HG02840 (cell line): ENCODE measurements around the gene SST.

Source experiments
- ATAC-seq: cut with Tn5 transposase; IDR thresholded peaks from one replicate; pipeline ENCODE4 v1.9.1; 2021; ENCODE audit warnings: mild to moderate bottlenecking, moderate library complexity, moderate number of reproducible peaks; ENCODE audit not compliant: unreplicated experiment, low FRiP score

The SST gene

DNA sequence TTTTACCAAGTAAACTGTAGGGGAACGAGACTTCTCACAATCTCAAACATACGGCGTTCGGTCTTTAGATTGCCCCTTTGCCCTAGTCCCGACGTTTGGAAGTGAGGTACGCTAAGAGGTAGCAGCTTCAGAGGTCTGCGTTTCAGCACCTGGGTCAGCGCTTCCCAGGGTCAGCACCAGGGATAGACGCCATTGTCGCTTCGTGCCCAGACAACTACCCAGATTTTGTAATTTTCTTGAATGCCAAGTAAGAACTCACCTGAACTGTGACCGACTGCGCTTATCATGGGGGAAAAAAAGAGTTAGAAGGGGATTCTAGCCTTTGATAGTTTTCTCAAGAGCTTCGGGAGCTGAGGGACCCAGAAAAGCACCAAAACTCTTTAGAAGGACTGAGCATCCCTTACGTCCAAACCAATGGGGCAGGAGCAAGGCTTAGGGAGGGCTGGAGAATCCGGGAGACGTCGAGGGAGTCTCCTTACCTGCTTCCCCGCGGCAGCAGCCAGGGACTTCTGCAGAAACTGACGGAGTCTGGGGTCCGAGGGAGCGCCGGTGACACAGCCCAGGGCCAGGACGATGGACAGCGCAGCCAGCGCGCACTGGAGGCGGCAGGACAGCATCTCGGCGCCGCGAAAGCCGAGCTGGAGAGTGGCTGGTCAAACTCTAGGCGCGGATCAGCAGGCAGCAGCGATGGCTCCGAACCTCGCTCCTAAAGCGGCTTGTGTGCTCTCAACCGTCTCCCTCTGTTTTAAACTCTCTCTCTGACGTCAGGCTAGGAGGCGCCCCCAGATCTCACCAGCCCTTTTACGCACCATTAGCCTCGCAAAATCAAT is at the start of gene SST:
SST (minus strand) TSS at position 720 of the 830 bp plus-strand sequence; CDS start at position 617, 103 bp downstream.
- ATAC-seq, result no peak

DNA sequence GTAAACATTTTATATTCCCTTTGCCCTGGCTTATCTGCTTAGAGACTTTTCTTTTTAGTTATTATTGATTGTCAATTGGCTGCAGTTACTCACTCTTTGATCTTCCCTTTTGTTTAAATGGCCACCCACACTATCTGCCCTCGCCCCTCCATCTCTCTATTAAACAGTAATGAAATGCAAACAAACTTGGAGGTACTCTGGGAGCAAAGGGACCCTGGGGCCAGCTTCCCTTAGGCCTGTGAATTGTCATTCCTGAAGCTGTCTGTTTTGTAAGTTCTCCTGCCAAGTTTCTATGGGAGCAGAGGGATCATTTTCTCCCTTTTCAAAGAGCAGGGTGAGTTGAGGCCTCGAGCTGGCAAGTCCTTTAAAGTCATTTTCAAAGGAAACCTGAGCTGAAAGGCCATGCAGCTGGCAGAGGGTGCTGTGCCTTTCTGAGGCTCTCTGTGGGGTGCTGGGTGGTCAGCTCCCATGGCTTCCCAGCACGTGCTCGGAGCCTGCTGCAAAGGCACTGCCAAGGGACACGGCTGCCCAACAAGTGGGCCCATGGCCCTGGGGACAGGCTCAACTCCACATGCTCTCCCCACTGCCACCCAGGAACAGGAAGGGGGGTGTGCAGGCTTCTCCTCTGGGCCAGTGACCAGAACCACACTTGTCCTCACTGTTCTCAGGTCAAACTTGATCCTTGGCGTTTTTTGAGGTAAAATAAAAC is 49.6 kb upstream of the SST start:
- no peak for ATAC-seq

DNA sequence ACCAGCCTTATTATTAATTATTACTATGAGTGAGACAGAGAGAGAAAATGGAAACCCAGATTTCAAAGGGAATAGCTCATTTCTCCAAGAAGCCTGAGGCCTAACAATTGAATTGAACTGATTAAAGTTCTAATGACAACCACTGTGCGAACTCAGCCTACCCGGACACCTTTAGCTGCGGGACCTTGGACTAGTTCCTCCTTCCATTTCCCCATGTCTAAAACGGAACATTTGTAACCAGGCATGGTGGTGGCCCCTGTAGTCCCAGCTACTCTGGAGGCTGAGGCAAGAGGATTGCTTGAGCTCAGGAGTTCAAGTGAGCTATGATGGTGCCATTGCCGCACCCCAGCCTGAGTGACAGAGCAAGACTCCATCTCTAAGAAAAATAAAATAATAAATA is 48.6 kb upstream of the SST start:
- no peak for ATAC-seq

DNA sequence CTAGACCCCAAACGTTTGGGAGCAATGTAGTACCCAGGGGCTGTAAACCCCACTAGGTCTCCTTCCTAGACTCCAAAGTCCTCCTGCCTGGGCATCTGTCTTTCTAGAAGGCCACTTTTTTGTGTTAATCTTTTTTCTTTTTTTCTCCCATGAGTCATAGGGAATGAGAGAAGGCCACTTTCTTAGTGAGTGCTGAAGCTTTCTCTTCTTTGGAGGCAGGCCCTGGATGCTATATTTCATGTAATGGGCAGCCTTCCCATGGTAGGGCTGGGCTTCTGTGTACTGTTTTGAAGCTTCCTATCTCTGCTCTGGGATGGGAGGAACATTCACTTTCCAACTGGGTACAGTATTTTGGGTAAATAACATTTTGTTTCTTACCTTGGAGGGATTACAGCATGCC is 47.4 kb upstream of the SST start:
- no peak for ATAC-seq

DNA sequence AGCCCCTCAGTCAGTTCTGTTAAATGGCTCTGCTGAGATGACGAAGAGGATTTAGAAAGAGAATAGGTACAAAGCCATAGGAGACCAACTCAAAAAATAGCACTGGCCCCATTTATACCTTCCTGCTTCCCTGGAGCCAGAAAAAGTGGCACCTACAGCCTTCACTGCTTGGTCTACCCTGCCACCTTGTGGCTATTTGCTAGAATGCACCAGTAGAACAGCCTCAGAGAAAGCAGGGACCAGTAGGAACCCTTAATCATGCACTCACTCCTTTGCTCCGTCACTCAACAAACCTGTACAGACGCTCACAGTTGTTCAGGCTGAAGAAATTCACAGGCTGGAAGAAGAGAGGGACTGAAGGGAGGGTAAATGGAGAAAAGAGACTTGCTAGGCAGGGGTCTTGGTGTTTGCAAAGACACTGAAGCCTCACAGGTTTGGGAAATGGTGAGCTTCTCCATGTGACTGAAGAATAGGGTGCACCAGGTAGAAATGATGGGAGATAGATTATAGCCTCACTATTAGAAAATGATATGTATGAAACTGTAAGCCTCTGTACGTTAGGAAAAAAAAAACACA is 44.3 kb upstream of the SST start:
- ATAC-seq, result no peak

DNA sequence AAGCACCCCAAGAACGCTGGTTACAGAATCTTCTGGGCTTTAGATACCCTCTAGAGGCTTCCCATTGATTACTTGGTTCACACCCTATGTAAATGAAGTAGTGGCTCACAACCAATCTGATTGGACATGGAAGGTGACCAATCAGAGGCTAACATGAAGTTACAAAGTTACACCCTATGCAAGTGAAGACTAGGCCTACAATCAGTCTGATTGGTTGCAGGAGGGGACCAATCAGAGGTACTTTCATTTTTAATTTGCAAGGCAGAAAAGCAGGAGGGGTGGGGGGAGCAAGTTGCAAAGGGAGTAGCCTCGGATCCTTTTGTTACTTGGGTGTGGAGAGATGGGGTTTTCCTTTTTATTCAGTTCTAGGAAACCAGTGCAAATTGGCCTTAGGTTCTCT is 43.3 kb upstream of the SST start:
- ATAC-seq, result no peak

DNA sequence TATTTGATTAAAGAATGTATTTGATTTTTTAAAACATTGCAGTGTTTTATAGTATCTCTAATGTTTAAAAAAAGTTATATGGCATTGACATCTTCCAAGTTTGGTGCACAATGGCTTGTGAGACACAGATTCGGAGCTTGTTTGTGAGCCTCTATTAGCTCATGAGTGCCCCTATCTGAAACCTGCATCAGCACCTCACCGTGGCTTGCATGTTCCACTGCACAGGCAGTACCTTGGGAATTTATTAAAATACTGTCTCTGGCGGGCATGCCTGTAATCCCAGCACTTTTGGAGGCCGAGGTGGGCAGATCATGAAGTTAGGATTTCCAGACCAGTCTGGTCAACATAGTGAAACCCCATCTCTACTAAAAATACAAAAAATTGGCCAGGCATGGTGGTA is 39.0 kb upstream of the SST start:
- no peak for ATAC-seq

DNA sequence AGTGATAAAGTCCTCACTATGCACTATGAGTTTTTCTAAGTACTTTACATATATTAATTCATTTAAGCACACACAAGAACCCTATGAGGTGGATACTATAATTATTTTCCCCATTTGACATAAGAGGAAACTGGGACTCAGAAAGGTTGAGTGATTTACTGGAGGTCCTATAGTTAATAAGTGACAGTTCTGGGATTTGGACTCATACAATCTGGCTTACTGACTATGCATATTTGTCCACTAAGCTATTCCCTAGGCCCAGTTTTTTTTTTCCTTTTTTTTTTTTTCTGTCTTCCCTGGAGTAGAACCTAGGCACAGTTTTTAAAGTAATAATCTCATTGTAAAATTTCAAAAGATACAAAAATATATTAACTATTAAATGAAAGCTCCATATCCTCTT is 38.5 kb upstream of the SST start:
- ATAC-seq, result no peak

DNA sequence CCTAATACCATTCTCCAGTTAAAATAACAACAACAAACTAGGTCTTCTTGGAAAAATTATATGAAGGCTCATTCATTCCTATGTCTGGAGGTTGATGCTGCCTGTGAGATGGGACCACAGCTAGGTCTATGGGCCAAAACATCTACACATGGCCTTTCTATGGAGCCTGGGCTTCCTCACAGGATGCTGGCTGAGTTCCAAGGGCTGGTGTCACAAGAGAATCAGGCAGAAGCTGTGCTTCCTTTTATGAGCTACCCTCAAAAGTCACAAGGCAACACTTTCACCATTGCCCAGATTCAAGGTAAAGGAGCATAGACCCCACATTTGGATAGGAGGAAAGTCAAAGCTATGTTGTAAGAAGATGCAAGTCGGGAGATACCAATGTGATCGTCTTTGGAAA is 36.8 kb upstream of the SST start:
- ATAC-seq, result no peak

DNA sequence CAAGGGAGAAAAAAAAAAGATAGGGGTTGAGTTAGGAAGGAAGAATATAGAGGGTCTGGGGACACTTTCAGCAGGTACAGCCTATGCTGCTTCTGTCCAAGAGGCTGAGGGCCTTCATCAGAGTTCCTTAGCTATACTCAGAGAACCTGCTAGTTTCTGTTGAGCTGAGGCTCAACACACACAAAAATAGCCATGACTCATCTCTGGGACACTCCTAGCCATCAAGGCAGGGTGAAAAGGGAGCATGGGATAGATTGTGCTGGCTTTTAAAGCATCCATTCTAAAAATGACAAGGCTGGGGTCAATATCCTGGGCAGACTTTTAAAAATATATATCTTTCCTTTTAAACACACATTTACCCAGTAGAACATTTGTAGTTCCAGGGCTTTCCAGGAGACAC is 35.0 kb upstream of the SST start:
- no peak for ATAC-seq

DNA sequence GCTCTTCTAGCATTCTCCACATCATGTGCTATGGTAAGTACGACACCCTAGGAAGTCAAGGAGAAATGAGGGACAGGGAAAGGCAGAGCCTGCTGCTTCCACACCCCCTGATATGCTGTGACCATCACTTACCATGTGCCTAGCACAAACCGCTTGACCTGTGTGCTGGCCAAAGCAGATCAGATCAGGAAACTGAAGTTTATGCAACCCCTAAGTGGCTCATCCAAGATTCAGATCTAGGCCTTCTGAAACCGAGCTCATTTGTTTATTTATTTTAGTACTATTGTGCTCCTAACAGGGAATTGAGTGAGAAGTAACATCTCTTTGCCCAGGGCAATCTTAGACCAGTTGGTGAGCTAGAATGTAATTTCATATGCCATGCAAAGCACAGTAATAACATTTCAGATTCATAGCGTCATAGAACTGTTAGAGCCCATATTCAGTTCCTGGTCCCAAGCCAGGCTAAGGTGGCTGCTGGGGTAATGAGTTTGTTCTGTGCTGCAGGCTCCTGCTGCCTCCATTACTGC is 32.4 kb upstream of the SST start, which contains the start of gene RTP2:
RTP2 (minus strand) TSS at position 51 of the 527 bp plus-strand sequence. CDS start 429 bp downstream, outside the sequence.
- ATAC-seq, result no peak

DNA sequence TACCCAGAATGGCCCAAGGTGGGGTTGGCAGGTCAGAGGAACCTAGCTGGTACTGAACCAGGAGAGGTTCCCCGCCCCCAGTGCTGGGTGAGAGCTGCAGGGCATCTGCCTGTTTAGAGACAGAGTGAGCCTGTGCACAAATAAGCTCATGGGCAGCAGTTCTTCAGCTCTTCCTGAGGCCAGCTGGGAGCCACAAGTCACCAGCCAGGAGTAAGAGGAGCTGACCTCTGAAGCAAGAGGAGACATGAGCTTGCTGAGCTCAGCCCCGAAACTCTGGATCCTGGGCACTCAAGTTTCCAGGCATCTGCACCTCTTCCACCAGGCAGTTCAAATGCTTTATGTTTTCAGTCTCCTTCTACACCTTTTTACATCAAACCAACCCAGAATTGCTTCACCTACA is 30.1 kb upstream of the SST start:
- ATAC-seq, result no peak

DNA sequence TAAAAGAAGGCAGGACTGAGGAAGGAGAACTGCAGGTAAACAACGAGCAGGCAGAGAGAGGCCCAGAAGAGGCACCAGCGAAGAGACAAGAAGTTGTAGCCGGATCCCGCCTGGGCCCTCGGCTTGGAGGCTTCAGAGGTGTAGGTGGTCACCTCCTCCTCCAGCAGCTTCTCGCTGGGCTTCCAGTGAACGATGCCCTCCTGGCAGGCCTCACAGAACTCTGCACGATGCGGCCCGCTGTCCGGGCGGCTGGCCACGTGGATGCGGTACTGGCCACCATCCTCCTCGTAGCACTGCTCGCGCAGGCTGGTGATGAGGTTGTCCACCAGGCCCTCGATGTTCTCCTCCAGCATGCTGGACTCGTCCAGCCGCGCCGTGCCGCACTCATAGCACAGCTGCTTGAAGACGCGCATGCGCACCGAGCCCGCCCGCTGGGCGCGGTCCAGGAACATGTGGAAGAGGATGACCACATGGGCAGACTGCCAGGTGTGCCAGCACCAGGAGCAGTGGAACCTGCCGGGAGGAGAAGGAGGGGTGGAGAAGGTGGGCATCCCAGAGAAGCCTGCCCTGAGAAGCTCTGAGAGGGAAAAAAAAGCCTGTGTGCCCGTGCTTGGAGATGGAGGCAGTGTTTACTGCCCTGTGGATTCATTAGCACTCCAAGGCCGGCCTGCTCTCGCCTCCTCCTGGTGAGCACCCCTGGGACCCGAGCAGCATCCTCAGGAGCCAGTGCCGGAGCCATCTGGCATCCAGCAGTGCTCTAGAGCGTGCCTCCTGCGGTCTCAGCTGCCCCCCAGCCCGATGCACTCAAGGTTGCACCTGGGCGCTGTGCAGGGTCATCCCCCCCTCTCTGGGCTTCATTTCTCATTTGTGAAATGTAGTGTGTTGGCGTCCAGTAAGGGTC is 28.6 kb upstream of the SST start:
- ATAC-seq, result no peak

DNA sequence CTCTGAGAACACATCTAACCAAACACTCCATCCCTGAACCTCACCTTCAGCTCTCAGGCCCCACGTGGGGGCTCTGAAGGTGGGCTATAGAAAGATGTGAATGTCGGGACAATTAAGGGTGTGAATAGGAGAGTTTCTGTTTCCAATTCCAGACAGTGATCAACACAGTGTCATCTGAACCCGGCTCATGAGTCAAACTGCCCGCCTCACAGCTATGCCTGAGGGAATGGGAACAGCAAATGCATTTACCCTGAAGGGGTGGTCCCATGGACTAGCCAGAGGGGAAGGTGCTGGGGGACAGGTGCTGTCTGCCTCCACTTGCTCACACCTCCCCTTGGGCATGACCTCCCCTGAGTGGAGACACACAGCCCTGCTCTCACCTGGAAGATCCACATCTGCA is 25.8 kb upstream of the SST start:
- no peak for ATAC-seq

DNA sequence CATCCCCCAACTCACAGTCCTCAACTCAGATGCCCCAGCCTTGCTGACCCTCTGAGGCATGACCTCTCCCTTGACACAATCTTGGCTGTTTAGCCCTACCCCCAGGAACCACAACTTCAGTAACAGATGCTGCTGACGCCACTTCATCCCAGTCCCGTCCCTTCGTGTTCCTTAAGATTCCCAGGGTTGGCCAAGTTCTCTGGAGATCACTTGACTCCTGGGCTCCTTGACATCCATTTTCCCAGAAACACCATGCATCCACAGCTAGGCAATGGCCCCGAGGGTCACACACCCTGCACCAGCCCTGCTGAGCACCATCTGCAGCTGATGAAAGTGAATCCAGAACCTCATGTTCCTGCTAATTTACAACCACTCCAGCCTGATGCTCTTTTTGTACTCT is 25.3 kb upstream of the SST start:
- ATAC-seq, result no peak

DNA sequence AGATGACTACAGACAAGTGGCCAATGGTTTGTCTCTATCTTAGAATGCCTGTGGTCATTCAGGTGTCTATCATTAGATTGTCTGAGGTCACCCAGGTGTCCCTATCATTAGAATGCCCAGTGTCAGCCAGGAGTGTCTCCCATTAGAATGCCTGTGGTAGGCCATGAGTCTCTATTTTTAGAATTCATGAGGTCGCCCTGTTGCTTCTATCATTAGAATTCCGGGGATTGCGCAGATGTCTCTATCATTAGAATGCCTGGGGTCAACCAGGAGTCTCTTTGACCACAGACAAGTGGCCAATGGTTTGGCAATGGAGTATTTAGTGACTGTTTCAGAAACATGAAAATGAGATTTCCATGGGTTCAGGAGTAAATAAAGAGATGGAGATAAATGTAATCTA is 24.6 kb upstream of the SST start:
- no peak for ATAC-seq

DNA sequence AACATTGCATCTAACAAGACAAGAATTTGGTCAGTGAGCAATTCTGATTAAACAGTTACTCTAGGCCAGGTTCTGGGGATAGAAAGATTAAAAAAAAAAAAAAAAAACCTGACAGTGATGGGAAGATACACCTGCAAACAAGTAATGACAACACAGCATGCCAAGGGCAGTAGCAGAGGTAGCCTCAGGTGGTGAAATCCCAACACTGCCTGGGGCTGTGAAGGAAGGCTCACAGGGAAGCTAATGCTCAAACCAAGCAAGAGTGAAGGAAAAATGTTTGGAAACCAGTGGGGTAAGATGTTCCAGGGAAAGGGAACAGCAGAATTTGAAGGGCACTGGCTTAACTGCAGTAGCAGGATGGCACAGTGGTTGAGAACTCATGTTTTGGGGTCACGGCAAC is 23.2 kb upstream of the SST start:
- no peak for ATAC-seq

DNA sequence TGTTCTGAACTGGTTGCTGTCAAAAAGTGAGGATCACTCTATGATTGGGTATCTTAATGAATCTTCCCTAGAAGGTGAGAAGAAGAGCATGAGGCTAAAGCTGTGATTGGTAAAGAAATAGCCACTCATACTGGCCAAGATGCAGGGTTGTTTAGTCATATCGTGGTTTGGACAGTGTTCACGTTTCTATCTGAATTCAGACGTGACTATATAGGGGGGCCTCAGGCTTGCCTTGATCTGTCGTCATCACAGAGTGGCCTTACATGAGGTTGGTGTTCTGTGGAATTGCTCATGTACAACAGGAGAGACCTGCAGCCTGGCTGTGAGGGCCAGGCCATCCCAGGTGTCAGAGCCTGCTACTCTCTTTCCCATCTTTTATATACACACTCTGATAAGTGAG is 19.8 kb upstream of the SST start:
- no peak for ATAC-seq

DNA sequence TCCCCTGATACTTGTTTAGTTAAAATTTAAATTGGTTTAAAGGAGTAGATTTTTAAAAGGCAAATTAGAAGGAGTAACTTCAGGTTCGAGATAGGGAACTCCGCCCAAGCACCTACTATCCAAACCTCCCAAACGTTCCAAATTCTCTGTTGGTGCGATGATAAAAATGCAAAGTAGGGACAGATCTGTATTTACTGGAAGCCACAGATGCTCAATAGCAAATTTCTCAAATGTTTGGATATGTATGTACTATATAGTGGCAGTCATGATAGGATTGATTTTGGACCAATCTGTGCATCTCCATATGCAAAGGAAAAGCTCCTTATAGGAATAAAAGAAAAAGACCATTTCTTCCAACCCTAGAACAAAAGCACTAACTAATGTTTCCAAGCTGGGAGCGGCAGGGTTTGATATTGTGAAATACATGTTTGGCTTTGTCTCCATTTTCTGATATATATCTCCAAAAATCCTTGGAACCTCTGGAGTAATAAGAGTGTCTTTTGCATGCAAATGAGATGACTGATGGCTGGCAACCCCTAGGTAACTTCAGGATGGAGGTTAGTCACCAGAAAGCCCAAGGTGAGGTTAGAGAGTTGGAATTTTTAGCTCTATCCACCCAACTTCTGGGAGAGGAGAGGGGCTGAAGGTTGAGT is 16.6 kb upstream of the SST start:
- ATAC-seq, result no peak

DNA sequence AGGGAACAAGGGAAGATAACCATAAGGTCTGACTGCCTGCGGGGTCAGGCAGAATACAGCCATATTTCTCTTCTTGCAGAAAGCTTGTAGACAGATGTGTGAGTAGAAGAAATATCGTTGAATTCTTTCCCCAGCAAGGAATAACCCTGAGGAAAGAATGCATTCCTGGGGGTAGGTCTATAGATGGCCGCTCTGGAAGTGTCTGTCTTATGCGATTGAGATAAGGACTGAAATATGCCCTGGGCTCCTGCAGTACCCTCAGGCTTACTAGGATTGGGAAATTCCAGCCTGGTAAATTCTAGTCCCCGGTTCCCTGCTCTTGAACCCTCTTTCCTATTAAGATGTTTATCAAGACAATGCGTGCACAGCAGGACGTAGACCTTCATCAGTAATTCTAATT is 15.8 kb upstream of the SST start:
- no peak for ATAC-seq
